ENCODE results near the gene EDN3.

The EDN3 gene

GRCh38 chr20:59320854-59321647, 20.6 kb downstream of the EDN3 start:
- Histone ChIP-seq H3K4me3 (ENCODE audit: low read depth, low read length) (no peak overlapping the region), H2AFZ (ENCODE audit: insufficient read depth, low read length, poor library complexity) (no peak overlapping the region), H3K9ac (ENCODE audit: low read length) (no peak overlapping the region), H3K4me2 (ENCODE audit: low read length) (no peak overlapping the region), H4K91ac (ENCODE audit: low read depth, low read length) (no peak overlapping the region), H2BK12ac (ENCODE audit: low read length) (no peak overlapping the region), H3K27ac (ENCODE audit: low read depth, low read length) (no peak overlapping the region), H3K18ac (ENCODE audit: low read length) (no peak overlapping the region), H3K9me3 (ENCODE audit: insufficient read depth, low read depth, low read length) (peaks cover 4% of the 10 kb centered on the region), H2AK5ac (ENCODE audit: low read length) (no peak overlapping the region), H2BK120ac (ENCODE audit: insufficient read depth, low read length, poor library complexity) (no peak overlapping the region), H3K36me3 (ENCODE audit: control insufficient read depth in 1 of 2, insufficient read depth in 2 of 2, low read length in 2 of 2) (no peaks in the 10 kb centered on the region), H3K4me1 (ENCODE audit: control insufficient read depth in 1 of 2, insufficient read depth in 2 of 2, low read length in 2 of 2) (peaks cover 3 to 6% of the 10 kb centered on the region in 2 experiments), H3K23ac (ENCODE audit: low read length) (no peak overlapping the region), H4K8ac (ENCODE audit: low read depth, low read length) (no peak overlapping the region), H3K79me2 (ENCODE audit: control insufficient read depth, insufficient read depth, low read length, poor library complexity) (no peaks in the 10 kb centered on the region), H3K79me1 (ENCODE audit: low read length) (no peaks in the 10 kb centered on the region), H3K14ac (ENCODE audit: low read length) (no peak overlapping the region), H4K12ac (ENCODE audit: low read depth, low read length) (no peak overlapping the region), H3K27me3 (ENCODE audit: insufficient read depth, low read length) (no peaks in the 10 kb centered on the region), H2BK5ac (ENCODE audit: low read depth, low read length, poor library complexity) (no peak overlapping the region), H3K4ac (ENCODE audit: low read depth, low read length) (no peak overlapping the region)
- WGBS (ENCODE audit: extremely low coverage, insufficient coverage, insufficient read length), result no CpG with 5 or more reads among the region's 16 CpGs
- no peak for DNase-seq

GRCh38 chr20:59322081-59322480, 21.7 kb downstream of the EDN3 start:
- Histone ChIP-seq H3K79me2 (ENCODE audit: control insufficient read depth, insufficient read depth, low read length, poor library complexity) (no peaks in the 10 kb centered on the region), H3K4me3 (ENCODE audit: low read depth, low read length) (no peak overlapping the region), H2BK5ac (ENCODE audit: low read depth, low read length, poor library complexity) (no peak overlapping the region), H3K27me3 (ENCODE audit: insufficient read depth, low read length) (no peaks in the 10 kb centered on the region), H3K4me1 (ENCODE audit: control insufficient read depth in 1 of 2, insufficient read depth in 2 of 2, low read length in 2 of 2) (peaks cover 3 to 6% of the 10 kb centered on the region in 2 experiments), H3K4ac (ENCODE audit: low read depth, low read length) (no peak overlapping the region), H3K9ac (ENCODE audit: low read length) (no peak overlapping the region), H3K18ac (ENCODE audit: low read length) (no peak overlapping the region), H3K14ac (ENCODE audit: low read length) (no peak overlapping the region), H2AK5ac (ENCODE audit: low read length) (no peak overlapping the region), H4K12ac (ENCODE audit: low read depth, low read length) (no peak overlapping the region), H3K9me3 (ENCODE audit: insufficient read depth, low read depth, low read length) (peaks cover 4% of the 10 kb centered on the region), H2BK12ac (ENCODE audit: low read length) (no peak overlapping the region), H3K27ac (ENCODE audit: low read depth, low read length) (no peak overlapping the region), H2BK120ac (ENCODE audit: insufficient read depth, low read length, poor library complexity) (no peak overlapping the region), H3K23ac (ENCODE audit: low read length) (no peak overlapping the region), H4K91ac (ENCODE audit: low read depth, low read length) (no peak overlapping the region), H4K8ac (ENCODE audit: low read depth, low read length) (no peak overlapping the region), H3K4me2 (ENCODE audit: low read length) (no peak overlapping the region), H3K79me1 (ENCODE audit: low read length) (no peaks in the 10 kb centered on the region), H2AFZ (ENCODE audit: insufficient read depth, low read length, poor library complexity) (no peak overlapping the region), H3K36me3 (ENCODE audit: control insufficient read depth in 1 of 2, insufficient read depth in 2 of 2, low read length in 2 of 2) (no peaks in the 10 kb centered on the region)
- WGBS (ENCODE audit: extremely low coverage, insufficient coverage, insufficient read length), result no CpG with 5 or more reads among the region's 9 CpGs
- no peak for DNase-seq

GRCh38 chr20:59322585-59323454, 22.4 kb downstream of the EDN3 start:
- Histone ChIP-seq H3K4me2 (ENCODE audit: low read length) (no peak overlapping the region), H2BK5ac (ENCODE audit: low read depth, low read length, poor library complexity) (no peak overlapping the region), H3K14ac (ENCODE audit: low read length) (no peak overlapping the region), H2BK12ac (ENCODE audit: low read length) (no peak overlapping the region), H2BK120ac (ENCODE audit: insufficient read depth, low read length, poor library complexity) (no peak overlapping the region), H3K18ac (ENCODE audit: low read length) (no peak overlapping the region), H2AK5ac (ENCODE audit: low read length) (no peak overlapping the region), H3K36me3 (ENCODE audit: control insufficient read depth in 1 of 2, insufficient read depth in 2 of 2, low read length in 2 of 2) (no peaks in the 10 kb centered on the region), H2AFZ (ENCODE audit: insufficient read depth, low read length, poor library complexity) (no peak overlapping the region), H4K8ac (ENCODE audit: low read depth, low read length) (no peak overlapping the region), H3K4ac (ENCODE audit: low read depth, low read length) (no peak overlapping the region), H4K12ac (ENCODE audit: low read depth, low read length) (no peak overlapping the region), H3K27me3 (ENCODE audit: insufficient read depth, low read length) (no peaks in the 10 kb centered on the region), H3K9ac (ENCODE audit: low read length) (no peak overlapping the region), H3K79me1 (ENCODE audit: low read length) (no peaks in the 10 kb centered on the region), H3K27ac (ENCODE audit: low read depth, low read length) (no peak overlapping the region), H3K9me3 (ENCODE audit: insufficient read depth, low read depth, low read length) (peaks cover 4% of the 10 kb centered on the region), H3K79me2 (ENCODE audit: control insufficient read depth, insufficient read depth, low read length, poor library complexity) (no peaks in the 10 kb centered on the region), H3K4me1 (ENCODE audit: control insufficient read depth in 1 of 2, insufficient read depth in 2 of 2, low read length in 2 of 2) (peaks cover 3 to 6% of the 10 kb centered on the region in 2 experiments), H3K23ac (ENCODE audit: low read length) (no peak overlapping the region), H4K91ac (ENCODE audit: low read depth, low read length) (no peak overlapping the region), H3K4me3 (ENCODE audit: low read depth, low read length) (no peak overlapping the region)
- no peak for DNase-seq
- no CpG with 5 or more reads among the region's 17 CpGs for WGBS (ENCODE audit: extremely low coverage, insufficient coverage, insufficient read length)

- no peak overlapping the region for H3K23ac ChIP-seq (ENCODE audit: low read length)
- no peak for DNase-seq
- no peaks in the 10 kb centered on the region for H3K79me1 ChIP-seq (ENCODE audit: low read length)
- H3K4ac ChIP-seq (ENCODE audit: low read depth, low read length), result no peak overlapping the region
- H3K14ac ChIP-seq (ENCODE audit: low read length), result no peak overlapping the region
- H3K4me2 ChIP-seq (ENCODE audit: low read length), result no peak overlapping the region
- no peak overlapping the region for H3K4me3 ChIP-seq (ENCODE audit: low read depth, low read length)
- no peak overlapping the region for H3K18ac ChIP-seq (ENCODE audit: low read length)
- H3K27me3 ChIP-seq (ENCODE audit: insufficient read depth, low read length), result no peaks in the 10 kb centered on the region
- H2AK5ac ChIP-seq (ENCODE audit: low read length), result no peak overlapping the region
- H2BK120ac ChIP-seq (ENCODE audit: insufficient read depth, low read length, poor library complexity), result no peak overlapping the region
- H3K36me3 ChIP-seq (ENCODE audit: control insufficient read depth in 1 of 2, insufficient read depth in 2 of 2, low read length in 2 of 2), result no peaks in the 10 kb centered on the region
- H3K9me3 ChIP-seq (ENCODE audit: insufficient read depth, low read depth, low read length), result peaks cover 4% of the 10 kb centered on the region
- no peak overlapping the region for H4K91ac ChIP-seq (ENCODE audit: low read depth, low read length)
- no peaks in the 10 kb centered on the region for H3K79me2 ChIP-seq (ENCODE audit: control insufficient read depth, insufficient read depth, low read length, poor library complexity)
- no peak overlapping the region for H2BK12ac ChIP-seq (ENCODE audit: low read length)
- no peak overlapping the region for H2AFZ ChIP-seq (ENCODE audit: insufficient read depth, low read length, poor library complexity)
- no peak overlapping the region for H3K9ac ChIP-seq (ENCODE audit: low read length)
- H3K4me1 ChIP-seq (ENCODE audit: control insufficient read depth in 1 of 2, insufficient read depth in 2 of 2, low read length in 2 of 2), result peaks cover 0 to 3% of the 10 kb centered on the region in 2 experiments
- H4K8ac ChIP-seq (ENCODE audit: low read depth, low read length), result no peak overlapping the region
- no CpG with 5 or more reads among the region's 5 CpGs for WGBS (ENCODE audit: extremely low coverage, insufficient coverage, insufficient read length)
- no peak overlapping the region for H2BK5ac ChIP-seq (ENCODE audit: low read depth, low read length, poor library complexity)
- H3K27ac ChIP-seq (ENCODE audit: low read depth, low read length), result no peak overlapping the region
- no peak overlapping the region for H4K12ac ChIP-seq (ENCODE audit: low read depth, low read length)
These were observed 23.3 kb downstream of the EDN3 start for GRCh38 chr20:59323731-59324130.
